SKM-1 treated with dmso at 0.1 percent for 144 hours (cell line): Measurements from ENCODE around the gene CCDC85C.

Experiments
- DNase-seq: peaks from one replicate; lab custom pipeline; 2025; ENCODE audit not compliant: unreplicated experiment; lab: John Stamatoyannopoulos, UW

CCDC85C gene

GRCh38 chr14:99524804-99525698 is 79.0 kb downstream of the CCDC85C start:
- DNase-seq, result no peak

- no peak for DNase-seq
These were observed 79.8 kb downstream of the CCDC85C start for GRCh38 chr14:99524091-99524661.

GRCh38 chr14:99523704-99524055 is 80.3 kb downstream of the CCDC85C start:
- DNase-seq, result no peak

GRCh38 chr14:99522934-99523703 is 80.9 kb downstream of the CCDC85C start:
- no peak for DNase-seq

- DNase-seq, result no peak
These were observed 81.5 kb downstream of the CCDC85C start for GRCh38 chr14:99522457-99522891.

- DNase-seq, result no peak
These were observed 82.0 kb downstream of the CCDC85C start for GRCh38 chr14:99522025-99522401.

GRCh38 chr14:99521176-99522024 is 82.6 kb downstream of the CCDC85C start:
- DNase-seq, result no peak

GRCh38 chr14:99520571-99521081 is 83.4 kb downstream of the CCDC85C start:
- DNase-seq, result no peak

- no peak for DNase-seq
These were observed 84.0 kb downstream of the CCDC85C start for GRCh38 chr14:99519931-99520421.

GRCh38 chr14:99519347-99519881 is 84.6 kb downstream of the CCDC85C start:
- no peak for DNase-seq

- DNase-seq, result peak; percentile 3
These were observed 85.3 kb downstream of the CCDC85C start for GRCh38 chr14:99518441-99519346.

GRCh38 chr14:99517643-99518381 is 86.2 kb downstream of the CCDC85C start:
- no peak for DNase-seq

GRCh38 chr14:99516871-99517642 is 87.0 kb downstream of the CCDC85C start:
- DNase-seq, result no peak

GRCh38 chr14:99516156-99516870 is 87.7 kb downstream of the CCDC85C start:
- DNase-seq, result no peak

GRCh38 chr14:99515301-99516155 is 88.5 kb downstream of the CCDC85C start:
- DNase-seq, result no peak
